Measurements from ENCODE around the gene EOMES.

DNA sequence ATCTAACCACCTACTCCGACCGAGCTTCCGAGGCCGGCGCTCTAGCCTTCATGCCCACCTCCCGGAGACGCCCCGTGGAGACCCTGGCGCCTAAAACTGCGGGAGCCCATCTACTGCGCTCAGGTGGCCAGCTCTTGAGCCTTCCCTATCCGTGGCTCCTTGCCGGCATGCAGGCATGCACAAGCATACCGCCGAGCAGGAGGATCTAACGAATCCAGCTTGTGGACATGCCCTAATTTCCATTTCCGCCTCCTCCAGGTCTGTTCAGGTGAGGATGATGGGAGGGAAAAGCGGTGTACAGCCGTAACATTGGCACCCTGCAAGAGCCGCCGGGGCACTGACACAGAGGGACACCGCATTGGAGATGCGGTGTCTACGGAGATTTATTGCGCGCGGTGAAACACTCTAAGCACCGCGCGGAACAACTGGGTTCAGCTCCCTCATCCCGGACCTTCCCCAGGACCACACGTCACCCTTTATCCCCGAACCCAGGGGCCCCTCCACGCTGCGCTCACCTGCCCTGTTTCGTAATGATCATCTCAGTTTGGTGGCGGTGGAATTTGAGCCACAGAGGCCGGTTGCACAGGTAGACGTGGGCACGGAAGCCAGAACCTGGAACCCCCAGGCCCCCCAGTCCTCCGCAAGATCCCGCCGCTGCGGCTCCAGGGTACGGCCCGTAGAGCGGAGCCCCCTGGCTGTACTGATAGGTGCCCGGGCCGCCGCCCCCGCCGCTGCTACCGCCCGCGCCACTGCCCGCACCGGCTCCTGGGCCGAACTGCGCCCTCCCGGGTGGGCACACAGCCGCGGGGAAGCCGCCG, 1.0 kb downstream of the EOMES start:
- TF ChIP-seq, protein P1, sequence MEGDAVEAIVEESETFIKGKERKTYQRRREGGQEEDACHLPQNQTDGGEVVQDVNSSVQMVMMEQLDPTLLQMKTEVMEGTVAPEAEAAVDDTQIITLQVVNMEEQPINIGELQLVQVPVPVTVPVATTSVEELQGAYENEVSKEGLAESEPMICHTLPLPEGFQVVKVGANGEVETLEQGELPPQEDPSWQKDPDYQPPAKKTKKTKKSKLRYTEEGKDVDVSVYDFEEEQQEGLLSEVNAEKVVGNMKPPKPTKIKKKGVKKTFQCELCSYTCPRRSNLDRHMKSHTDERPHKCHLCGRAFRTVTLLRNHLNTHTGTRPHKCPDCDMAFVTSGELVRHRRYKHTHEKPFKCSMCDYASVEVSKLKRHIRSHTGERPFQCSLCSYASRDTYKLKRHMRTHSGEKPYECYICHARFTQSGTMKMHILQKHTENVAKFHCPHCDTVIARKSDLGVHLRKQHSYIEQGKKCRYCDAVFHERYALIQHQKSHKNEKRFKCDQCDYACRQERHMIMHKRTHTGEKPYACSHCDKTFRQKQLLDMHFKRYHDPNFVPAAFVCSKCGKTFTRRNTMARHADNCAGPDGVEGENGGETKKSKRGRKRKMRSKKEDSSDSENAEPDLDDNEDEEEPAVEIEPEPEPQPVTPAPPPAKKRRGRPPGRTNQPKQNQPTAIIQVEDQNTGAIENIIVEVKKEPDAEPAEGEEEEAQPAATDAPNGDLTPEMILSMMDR (IDR thresholded peaks at IDR 0.05; ENCODE audit: insufficient read depth, low read depth, low read length): no peak
- peak; percentile 73 for TF ChIP-seq EZH2 (IDR thresholded peaks at IDR 0.05; ENCODE audit: insufficient read depth, low read length)
